Posterior cingulate gyrus (tissue), 11 donors: ENCODE measurements around the gene CDK2AP2.

Source experiments
- DNase-seq, 10 donors: peaks; one replicate each; pipeline versions ENCODE4 v3.0.0 to v3.0.0-alpha.2; 2020 to 2021; ENCODE audit warnings: mixed read lengths in 3 of 10
- intact Hi-C: fragments of 100-400 bp; cut with DNase I; formaldehyde crosslinking; loops from one replicate; pipeline ENCODE4 v1.15.1; 2023

Gene CDK2AP2

GRCh38 chr11:67525275-67525976 lies 17.5 kb upstream of the CDK2AP2 start:
- peak in 1 of 10 donors; percentile 26 for DNase-seq
- intact Hi-C loops, result no loop called here

DNA sequence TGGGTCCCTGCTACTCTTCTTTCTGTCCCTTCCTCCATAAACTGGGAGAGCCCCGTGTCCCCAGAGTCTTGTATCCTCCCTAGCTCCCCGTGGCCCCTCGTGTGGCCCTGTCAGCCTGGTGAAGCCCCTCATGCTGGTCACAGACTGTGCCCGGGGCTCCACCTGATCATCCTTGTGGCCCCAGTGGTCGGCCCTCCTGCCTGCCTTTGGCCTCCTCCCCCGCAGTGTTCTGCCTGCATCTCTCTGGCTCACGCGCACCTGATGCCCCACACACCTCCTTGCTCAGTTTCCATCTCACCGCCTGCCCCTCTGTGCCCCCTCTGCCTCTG lies 16.5 kb upstream of the CDK2AP2 start:
- peak in 1 of 10 donors; percentile 63 for DNase-seq
- intact Hi-C loops, result no loop called here

DNA sequence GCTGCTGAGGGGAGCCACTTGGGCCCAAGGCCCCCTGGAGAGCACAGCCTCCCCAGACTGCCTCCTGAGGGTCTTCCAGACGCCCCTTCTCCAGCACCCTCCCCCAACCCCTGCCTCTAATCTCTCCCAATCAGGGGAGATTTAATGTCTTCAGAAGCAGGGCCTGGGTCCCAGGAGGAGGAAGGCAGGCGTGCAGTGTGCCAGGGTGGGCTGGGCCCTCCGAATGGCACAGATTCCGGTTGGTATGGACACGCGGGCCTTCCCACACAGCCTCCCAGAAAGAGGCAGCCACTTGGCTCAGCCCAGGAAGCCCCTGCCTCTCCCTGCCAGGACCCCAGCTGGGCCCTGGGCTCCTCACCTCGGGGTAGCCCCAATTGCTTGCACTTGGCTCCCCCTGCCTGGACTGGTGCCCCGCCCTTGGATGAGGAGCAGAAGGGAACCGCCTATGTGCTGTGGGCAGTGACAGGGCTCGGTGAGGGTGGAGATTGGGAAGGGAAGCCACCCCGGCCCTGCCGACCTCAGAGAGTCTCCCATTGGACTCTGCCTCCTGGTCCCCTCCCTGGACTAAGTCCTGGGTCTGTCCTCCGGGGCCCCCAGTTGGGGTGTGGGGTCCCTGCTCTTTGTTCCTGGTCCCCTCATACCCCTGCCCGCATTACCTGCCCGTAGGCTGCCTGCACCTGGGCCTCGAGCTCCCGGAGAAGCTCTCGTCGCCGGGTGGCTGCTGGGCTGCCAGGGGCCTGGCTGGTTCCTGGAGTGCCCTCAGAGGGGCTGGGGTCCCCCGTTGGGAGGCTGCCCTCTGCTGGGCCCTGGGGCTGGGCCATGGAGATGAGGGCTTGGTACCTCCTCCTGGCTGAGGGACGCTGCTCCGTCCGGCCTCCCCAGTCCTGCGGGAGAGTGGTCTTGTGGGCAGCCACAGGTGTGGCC lies 15.9 kb upstream of the CDK2AP2 start:
- intact Hi-C loops, result no loop called here

DNA sequence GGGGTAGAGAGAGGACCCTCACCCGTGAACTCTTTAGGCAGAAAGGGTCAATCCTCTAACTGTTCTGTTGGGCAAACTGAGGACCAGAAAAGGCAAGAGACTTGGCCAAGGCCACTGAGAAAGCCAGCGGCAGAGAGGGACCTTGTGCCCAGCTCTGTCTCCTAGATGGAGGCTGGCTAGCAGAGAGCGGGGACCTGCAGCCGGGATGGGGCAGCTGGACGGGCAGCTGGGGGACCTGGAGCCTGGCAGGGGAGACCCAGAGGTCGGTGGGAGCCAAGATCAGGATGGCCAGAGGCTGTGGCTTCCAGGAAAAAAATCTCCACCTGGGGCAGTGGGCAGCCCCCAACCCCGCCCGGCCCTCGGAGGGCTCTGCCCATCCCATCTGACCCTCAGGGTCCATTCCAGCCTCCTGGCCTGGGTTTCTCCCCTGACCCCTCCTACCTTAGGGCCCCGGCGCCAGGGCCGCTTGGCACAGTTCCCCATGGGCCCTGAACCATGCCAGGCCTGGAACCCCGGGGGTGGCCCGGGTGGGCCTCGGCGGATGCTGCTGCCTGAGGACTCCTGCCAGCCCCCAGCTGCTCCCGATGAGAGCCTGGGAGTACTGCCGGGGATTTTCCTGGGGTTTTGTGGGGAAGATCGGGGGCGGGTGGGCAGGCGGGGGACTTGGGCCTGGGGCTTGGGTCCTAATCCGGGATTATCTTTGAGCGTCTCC lies 15.0 kb upstream of the CDK2AP2 start, which contains the start of gene CABP2:
Gene CABP2, minus strand, starts transcription at position 603 of the 712 bp plus-strand sequence. Its CDS starts 120 bp downstream, at position 483.
- intact Hi-C loops, result no loop called here
- DNase-seq, result peak in 1 of 10 donors; percentile 79

More for the DNA sequence above, 15.9 kb upstream of the CDK2AP2 start:
- peak in 2 of 10 donors; percentile 64 to 79 for DNase-seq

- DNase-seq, result peak in 1 of 10 donors; percentile 47
- intact Hi-C loops, result no loop called here
Measured at GRCh38 chr11:67522338-67522737, 14.4 kb upstream of the CDK2AP2 start.

- intact Hi-C loops, result no loop called here
- peak in 2 of 10 donors; percentile 38 to 55 for DNase-seq
Measured at GRCh38 chr11:67521924-67522323, 14.0 kb upstream of the CDK2AP2 start.

GRCh38 chr11:67520856-67521824 lies 13.2 kb upstream of the CDK2AP2 start:
- intact Hi-C loops, result no loop called here
- peak in 2 of 10 donors; percentile 16 to 66 for DNase-seq

DNA sequence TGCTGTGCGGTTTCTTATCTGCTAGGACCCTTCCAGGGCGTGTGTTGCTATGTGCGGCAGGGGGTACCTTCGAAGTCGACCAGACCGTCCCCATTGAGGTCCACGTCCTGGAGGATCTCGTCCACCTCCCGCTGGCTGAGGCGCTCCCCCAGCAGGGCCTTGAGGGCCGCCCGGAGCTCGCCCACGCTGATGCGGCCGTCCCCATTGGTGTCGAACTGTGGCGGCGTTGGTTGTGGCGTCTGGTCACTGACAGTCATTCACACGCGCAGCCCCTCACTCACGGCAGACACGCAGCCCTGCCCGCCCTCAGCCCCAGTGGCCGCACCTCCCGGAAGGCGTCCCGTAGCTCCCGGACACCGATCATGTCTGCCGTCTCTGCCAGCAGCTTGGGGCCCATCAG lies 11.8 kb upstream of the CDK2AP2 start:
- DNase-seq, result peak in 1 of 10 donors; percentile 75
- intact Hi-C loops, result loop anchor here (10.0 kb wide), 1 partner anchor 65 kb away; the partner anchor contains the start of gene GSTP1

- no peak for DNase-seq
- intact Hi-C loops, result loop anchor here (10.0 kb wide), 1 partner anchor 67 kb away; the partner anchor contains the start of gene GSTP1
Measured at GRCh38 chr11:67517784-67518552, 10.0 kb upstream of the CDK2AP2 start.

- DNase-seq, result peak in 1 of 10 donors; percentile 53
- intact Hi-C loops, result loop anchor here (10.0 kb wide), 1 partner anchor 68 kb away; the partner anchor contains the start of gene GSTP1
Measured at GRCh38 chr11:67516806-67517205, 8.8 kb upstream of the CDK2AP2 start.

DNA sequence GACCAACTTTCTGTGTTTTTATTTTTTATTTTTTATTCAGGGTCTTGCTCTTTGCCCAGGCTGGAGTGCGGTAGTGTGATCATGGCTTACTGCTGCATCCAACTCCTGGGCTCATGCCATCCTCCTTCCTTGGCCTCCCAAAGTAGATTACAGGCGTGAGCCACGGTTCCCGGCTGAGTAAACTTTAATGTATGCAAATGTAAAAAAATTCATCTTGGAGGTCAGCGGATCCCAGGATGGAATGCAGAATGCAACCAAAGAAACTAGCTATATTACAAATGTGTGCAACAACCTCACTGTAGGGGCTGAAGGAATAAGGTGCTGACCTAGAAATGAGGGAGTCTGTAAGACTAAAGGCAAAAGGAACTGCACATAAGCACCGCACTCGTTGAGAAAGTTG lies 6.2 kb upstream of the CDK2AP2 start:
- DNase-seq, result no peak
- intact Hi-C loops, result loop anchor here (10.0 kb wide), 1 partner anchor 71 kb away; the partner anchor contains the start of gene GSTP1

GRCh38 chr11:67511558-67511957 lies 3.6 kb upstream of the CDK2AP2 start:
- intact Hi-C loops, result loop anchor here (10.0 kb wide), 1 partner anchor 73 kb away; the partner anchor contains the start of gene GSTP1
- peak in 1 of 10 donors; percentile 11 for DNase-seq

- intact Hi-C loops, result loop anchor here (10.0 kb wide), 1 partner anchor 75 kb away; the partner anchor contains the start of gene GSTP1
Measured at GRCh38 chr11:67510023-67510345, 2.0 kb upstream of the CDK2AP2 start.

DNA sequence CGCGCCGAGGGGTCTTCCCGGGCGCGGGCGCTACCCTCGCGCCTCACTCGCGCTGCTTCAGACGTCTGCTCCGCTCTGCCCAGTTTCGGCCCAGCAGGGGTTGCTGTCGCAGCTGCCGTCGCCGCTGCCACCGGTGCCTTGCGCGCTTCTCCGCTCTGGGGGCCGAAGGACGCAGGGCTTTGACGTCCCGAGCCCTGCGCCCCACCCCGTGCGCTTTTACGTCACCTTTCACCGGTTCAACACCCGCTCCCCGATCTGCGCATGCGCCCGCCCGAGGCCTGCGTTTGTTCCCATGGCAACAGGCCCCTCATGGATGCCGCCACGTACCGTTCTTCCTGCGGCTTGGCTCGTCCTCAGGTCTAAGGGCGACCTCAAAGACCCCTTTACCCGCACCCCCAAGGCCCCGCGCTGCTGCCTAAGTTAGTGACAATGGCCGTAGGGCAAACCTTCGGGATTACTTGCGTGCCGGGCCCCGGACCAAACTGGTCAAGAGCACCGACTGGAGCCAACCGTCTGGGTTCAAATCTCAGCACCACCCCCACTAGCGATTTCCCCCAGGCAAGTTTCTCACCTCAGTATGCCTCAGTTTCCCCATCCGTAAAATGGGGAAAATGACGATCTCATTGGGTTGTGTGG lies 642 bp upstream of the CDK2AP2 start:
- intact Hi-C loops, result loop anchor here (5.0 to 10.0 kb wide), 3 partner anchors 64 to 156 kb away; partner anchors contain the start of genes CORO1B, POLD4, PPP1CA and TBC1D10C
- DNase-seq, result peak; percentile 92 to 99 (median 97)

More at GRCh38 chr11:67510023-67510345, 2.0 kb upstream of the CDK2AP2 start:
- DNase-seq, result no peak

DNA sequence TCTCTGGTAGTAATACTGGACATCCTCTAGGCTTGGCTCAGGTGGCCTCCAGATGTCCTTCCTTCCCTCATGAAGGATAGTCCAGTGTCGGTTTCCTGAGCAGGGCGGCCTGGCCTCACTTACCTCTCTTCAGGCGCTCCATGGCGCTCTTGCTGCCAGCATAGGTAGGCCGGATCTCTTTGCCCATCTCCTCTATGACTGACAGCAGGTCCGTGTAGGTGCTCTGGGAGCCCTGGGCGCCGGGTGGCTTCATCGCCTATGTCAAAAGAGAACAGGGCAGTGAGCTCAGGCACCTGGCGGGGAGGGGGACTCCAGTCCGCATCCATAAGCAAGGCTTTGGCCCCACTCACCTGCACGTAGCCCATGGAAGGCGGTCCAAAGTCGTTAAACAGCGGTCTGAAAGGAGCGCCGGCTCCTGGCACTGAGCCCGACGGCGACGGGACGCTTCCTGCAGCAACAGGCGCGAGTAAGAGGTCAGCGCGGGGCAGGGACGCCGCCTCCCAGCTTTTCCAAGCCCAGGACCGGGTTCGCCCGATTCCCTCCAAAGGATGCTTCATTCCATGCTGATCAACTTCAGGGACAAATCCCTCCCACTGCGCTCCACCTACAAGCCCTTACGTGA lies 609 bp downstream of the CDK2AP2 start:
- intact Hi-C loops, result loop anchor here (5.0 to 10.0 kb wide), 3 partner anchors 63 to 155 kb away; partner anchors contain the start of genes CORO1B, POLD4, PPP1CA and TBC1D10C
- peak in 2 of 10 donors; percentile 31 to 85 for DNase-seq

- peak in 2 of 10 donors; percentile 56 to 64 for DNase-seq
- intact Hi-C loops, result loop anchor here (5.0 to 10.0 kb wide), 3 partner anchors 62 to 154 kb away; partner anchors contain the start of genes CORO1B, POLD4, PPP1CA and TBC1D10C
Measured at GRCh38 chr11:67506426-67507051, 1.4 kb downstream of the CDK2AP2 start.
